WTC11 (cell line): ENCODE data around the gene ZNF652. TPM values are rescaled to one million over a fixed set of nuclear protein-coding genes. Genes with fewer than 3 reads are reported as not detected.

Experiments
- ATAC-seq: fragments of 200-7000 bp; cut with Tn5 transposase; 2 replicates; pipeline ENCODE4 v1.10.0; 2021; ENCODE audit warnings: mild to moderate bottlenecking, moderate library complexity
- CTCF ChIA-PET: fragments of 300-600 bp; sonication (Branson Sonifier 250); formaldehyde crosslinking; loops from one replicate; lab custom pipeline; 2021; ENCODE audit warnings: antibody characterized with exemption; lab: Charles Lee
- POLR2A ChIA-PET: fragments of 350-600 bp; sonication (Branson Sonifier 250); formaldehyde crosslinking; loops from one replicate; lab custom pipeline; 2021; ENCODE audit warnings: antibody characterized with exemption; lab: Charles Lee
- DNase-seq: peaks from one replicate; pipeline ENCODE4 v3.0.0; 2021; ENCODE audit warnings: low spot score
- H3K27ac Mint-ChIP-seq: 2 replicates; pipeline ENCODE4 v1.8.0; 2021; ENCODE audit warnings: mixed read lengths
- H3K27me3 Mint-ChIP-seq: 2 replicates; pipeline ENCODE4 v1.8.0; 2021; ENCODE audit warnings: low read depth, mild to moderate bottlenecking, moderate library complexity, mixed read lengths
- H3K36me3 Mint-ChIP-seq: 2 replicates; pipeline ENCODE4 v1.8.0; 2021; ENCODE audit warnings: mixed read lengths
- H3K4me1 Mint-ChIP-seq: 2 replicates; pipeline ENCODE4 v1.8.0; 2022; ENCODE audit warnings: mixed read lengths
- H3K4me3 Mint-ChIP-seq: 2 replicates; pipeline ENCODE4 v1.8.0; 2021; ENCODE audit warnings: mild to moderate bottlenecking, moderate library complexity, mixed read lengths
- H3K9me3 Mint-ChIP-seq: 2 replicates; pipeline ENCODE4 v1.8.0; 2021; ENCODE audit warnings: mixed read lengths
- CREB1 ChIP-seq: sonication (generic); formaldehyde crosslinking; IDR thresholded peaks from 2 replicates; pipeline ENCODE4 v1.8.0; 2023; ENCODE audit warnings: mild to moderate bottlenecking, missing genetic modification reagents
- FOXK1 ChIP-seq: sonication (generic); formaldehyde crosslinking; IDR thresholded peaks from 2 replicates; pipeline ENCODE4 v1.8.0; 2022; ENCODE audit warnings: mild to moderate bottlenecking, moderate library complexity, missing genetic modification reagents
- GABPB1 ChIP-seq: sonication (generic); formaldehyde crosslinking; IDR thresholded peaks from 2 replicates; pipeline ENCODE4 v1.8.1; 2023; ENCODE audit warnings: mild to moderate bottlenecking, missing genetic modification reagents
- NFATC4 ChIP-seq: fragments of 250-450 bp; sonication (Bioruptor Pico); IDR thresholded peaks from 2 replicates; pipeline ENCODE4 v1.9.0; 2021; ENCODE audit warnings: mild to moderate bottlenecking
- NFE2L1 ChIP-seq: sonication (generic); formaldehyde crosslinking; IDR thresholded peaks from 2 replicates; pipeline ENCODE4 v1.8.1; 2023; ENCODE audit warnings: missing genetic modification reagents
- TCF7 ChIP-seq: sonication (generic); formaldehyde crosslinking; IDR thresholded peaks from 2 replicates; pipeline ENCODE4 v1.8.0; 2022; ENCODE audit warnings: mild to moderate bottlenecking, low read depth, missing genetic modification reagents, moderate library complexity
- ZNF263 ChIP-seq: sonication (generic); formaldehyde crosslinking; IDR thresholded peaks from 2 replicates; pipeline ENCODE4 v1.8.1; 2022; ENCODE audit warnings: low read depth, mild to moderate bottlenecking, moderate library complexity, missing genetic modification reagents
- total RNA-seq: library from RNA; stranded (reverse); gene quantifications from 3 replicates; pipeline ENCODE4 v1.2.3, GENCODE V29; 2021
- TF ChIP-seq, protein P1 (sequence below): sonication (generic); formaldehyde crosslinking; IDR thresholded peaks from 2 replicates; pipeline ENCODE4 v1.8.0; 2023; ENCODE audit warnings: missing genetic modification reagents, mild to moderate bottlenecking, borderline replicate concordance
- TF ChIP-seq, protein P2 (sequence below): fragments of 250-450 bp; sonication (Bioruptor Pico); IDR thresholded peaks from 2 replicates; pipeline ENCODE4 v1.9.0; 2021; ENCODE audit warnings: mild to moderate bottlenecking
- TF ChIP-seq, protein P3 (sequence below): sonication (generic); formaldehyde crosslinking; IDR thresholded peaks from 2 replicates; pipeline ENCODE4 v1.8.1; 2022; ENCODE audit warnings: missing genetic modification reagents, borderline replicate concordance
- TF ChIP-seq, protein P4 (sequence below): sonication (generic); formaldehyde crosslinking; conservative IDR thresholded peaks from 2 replicates; pipeline ENCODE4 v1.8.1; 2023; ENCODE audit warnings: mild to moderate bottlenecking, low read depth, missing genetic modification reagents, moderate library complexity
- TF ChIP-seq, protein P5 (sequence below): sonication (generic); formaldehyde crosslinking; IDR thresholded peaks from 2 replicates; pipeline ENCODE4 v1.8.1; 2022; ENCODE audit warnings: mild to moderate bottlenecking, moderate library complexity, missing genetic modification reagents

Gene ZNF652
- total RNA-seq, 1 experiment from 2014 or later = 40.8 TPM

DNA sequence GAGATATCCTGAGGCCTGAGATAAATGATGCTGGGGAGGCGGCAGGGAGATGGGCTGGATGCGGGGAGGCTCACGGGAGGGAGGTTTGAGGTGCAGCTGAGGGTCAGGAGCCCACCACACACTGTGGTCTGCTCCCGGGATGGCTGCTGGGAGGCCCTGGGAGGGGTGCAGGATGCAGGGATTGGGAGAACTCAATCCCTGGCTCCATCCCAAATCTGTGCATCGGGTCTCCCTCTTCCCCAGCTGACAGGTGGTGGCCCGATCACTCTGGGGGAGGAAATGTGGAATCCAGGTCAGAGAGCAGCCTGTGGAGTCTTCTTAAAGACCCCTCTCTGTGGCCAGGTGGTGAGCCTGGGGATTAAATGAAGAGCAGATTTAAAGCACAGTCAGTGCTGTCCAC lies 40.7 kb upstream of the ZNF652 start:
- Mint-ChIP-seq H3K36me3 (peaks cover 45% of the 10 kb centered on the region), H3K4me3 (no peak overlapping the region), H3K4me1 (0 out of 2 replicates have a peak, but pooled peaks cover 4% of the 10 kb centered on the region), H3K27ac (no peak overlapping the region), H3K9me3 (no peaks in the 10 kb centered on the region), H3K27me3 (no peaks in the 10 kb centered on the region)
- TF ChIP-seq NFE2L1 (CRISPR knock-in tag) (no peak), FOXK1 (CRISPR knock-in tag) (no peak), CREB1 (CRISPR knock-in tag) (no peak)
- TF ChIP-seq, protein P1, sequence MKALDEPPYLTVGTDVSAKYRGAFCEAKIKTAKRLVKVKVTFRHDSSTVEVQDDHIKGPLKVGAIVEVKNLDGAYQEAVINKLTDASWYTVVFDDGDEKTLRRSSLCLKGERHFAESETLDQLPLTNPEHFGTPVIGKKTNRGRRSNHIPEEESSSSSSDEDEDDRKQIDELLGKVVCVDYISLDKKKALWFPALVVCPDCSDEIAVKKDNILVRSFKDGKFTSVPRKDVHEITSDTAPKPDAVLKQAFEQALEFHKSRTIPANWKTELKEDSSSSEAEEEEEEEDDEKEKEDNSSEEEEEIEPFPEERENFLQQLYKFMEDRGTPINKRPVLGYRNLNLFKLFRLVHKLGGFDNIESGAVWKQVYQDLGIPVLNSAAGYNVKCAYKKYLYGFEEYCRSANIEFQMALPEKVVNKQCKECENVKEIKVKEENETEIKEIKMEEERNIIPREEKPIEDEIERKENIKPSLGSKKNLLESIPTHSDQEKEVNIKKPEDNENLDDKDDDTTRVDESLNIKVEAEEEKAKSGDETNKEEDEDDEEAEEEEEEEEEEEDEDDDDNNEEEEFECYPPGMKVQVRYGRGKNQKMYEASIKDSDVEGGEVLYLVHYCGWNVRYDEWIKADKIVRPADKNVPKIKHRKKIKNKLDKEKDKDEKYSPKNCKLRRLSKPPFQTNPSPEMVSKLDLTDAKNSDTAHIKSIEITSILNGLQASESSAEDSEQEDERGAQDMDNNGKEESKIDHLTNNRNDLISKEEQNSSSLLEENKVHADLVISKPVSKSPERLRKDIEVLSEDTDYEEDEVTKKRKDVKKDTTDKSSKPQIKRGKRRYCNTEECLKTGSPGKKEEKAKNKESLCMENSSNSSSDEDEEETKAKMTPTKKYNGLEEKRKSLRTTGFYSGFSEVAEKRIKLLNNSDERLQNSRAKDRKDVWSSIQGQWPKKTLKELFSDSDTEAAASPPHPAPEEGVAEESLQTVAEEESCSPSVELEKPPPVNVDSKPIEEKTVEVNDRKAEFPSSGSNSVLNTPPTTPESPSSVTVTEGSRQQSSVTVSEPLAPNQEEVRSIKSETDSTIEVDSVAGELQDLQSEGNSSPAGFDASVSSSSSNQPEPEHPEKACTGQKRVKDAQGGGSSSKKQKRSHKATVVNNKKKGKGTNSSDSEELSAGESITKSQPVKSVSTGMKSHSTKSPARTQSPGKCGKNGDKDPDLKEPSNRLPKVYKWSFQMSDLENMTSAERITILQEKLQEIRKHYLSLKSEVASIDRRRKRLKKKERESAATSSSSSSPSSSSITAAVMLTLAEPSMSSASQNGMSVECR (CRISPR knock-in tag) = no peak
- DNase-seq (no peak), ATAC-seq (no peak)
- ChIA-PET CTCF (interaction anchor here (1.2 kb wide), 1 partner anchor 34 kb away, joined by 3 read pairs; no protein-coding TSS in a partner anchor), POLR2A (no interaction called here)

DNA sequence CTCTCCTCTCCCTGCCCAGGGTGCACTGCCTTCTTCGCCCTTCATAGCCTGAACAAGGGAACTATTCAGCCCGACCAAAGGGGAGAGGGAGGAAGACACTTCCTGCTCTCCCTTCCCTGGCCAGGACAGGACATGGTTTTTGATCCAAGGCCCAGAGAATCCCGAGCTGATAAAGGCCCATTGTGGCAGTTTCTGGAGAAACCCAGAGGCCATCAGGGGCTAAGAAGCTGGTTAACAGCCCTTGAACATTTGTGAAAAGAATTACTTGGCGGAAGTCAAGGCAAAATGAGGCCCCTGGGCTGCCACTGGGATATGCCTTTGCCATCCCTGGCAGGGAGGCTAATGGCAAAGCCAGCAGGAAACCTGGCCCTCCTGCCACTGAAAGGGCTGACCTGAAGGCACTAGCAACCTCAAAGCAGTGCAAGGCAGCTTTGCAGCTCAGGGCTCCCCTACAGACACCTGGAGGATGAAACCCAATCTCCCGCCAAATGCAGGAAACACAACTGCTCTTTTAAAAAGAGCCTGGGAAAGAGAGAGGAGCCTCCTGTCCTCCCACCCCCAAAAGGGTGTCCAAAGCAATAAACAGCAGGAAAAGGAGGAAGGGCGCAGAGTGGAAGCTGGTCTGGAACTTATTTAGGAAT lies 40.0 kb upstream of the ZNF652 start:
- POLR2A ChIA-PET = no interaction called here
- CTCF ChIA-PET = interaction anchor here (1.2 to 1.5 kb wide), 3 partner anchors 34 to 168 kb away, joined by 3 to 9 read pairs (median 3); no protein-coding TSS in a partner anchor
- Mint-ChIP-seq H3K36me3 (peaks cover 39% of the 10 kb centered on the region), H3K4me1 (0 out of 2 replicates have a peak, but pooled peaks cover 4% of the 10 kb centered on the region), H3K27me3 (no peaks in the 10 kb centered on the region), H3K4me3 (no peak overlapping the region), H3K9me3 (no peaks in the 10 kb centered on the region), H3K27ac (peak overlapping the region; percentile 42)
- no peak for DNase-seq
- TF ChIP-seq GABPB1 = no peak
- no peak for TF ChIP-seq ZNF263 (CRISPR knock-in tag)
- TF ChIP-seq, protein P2, sequence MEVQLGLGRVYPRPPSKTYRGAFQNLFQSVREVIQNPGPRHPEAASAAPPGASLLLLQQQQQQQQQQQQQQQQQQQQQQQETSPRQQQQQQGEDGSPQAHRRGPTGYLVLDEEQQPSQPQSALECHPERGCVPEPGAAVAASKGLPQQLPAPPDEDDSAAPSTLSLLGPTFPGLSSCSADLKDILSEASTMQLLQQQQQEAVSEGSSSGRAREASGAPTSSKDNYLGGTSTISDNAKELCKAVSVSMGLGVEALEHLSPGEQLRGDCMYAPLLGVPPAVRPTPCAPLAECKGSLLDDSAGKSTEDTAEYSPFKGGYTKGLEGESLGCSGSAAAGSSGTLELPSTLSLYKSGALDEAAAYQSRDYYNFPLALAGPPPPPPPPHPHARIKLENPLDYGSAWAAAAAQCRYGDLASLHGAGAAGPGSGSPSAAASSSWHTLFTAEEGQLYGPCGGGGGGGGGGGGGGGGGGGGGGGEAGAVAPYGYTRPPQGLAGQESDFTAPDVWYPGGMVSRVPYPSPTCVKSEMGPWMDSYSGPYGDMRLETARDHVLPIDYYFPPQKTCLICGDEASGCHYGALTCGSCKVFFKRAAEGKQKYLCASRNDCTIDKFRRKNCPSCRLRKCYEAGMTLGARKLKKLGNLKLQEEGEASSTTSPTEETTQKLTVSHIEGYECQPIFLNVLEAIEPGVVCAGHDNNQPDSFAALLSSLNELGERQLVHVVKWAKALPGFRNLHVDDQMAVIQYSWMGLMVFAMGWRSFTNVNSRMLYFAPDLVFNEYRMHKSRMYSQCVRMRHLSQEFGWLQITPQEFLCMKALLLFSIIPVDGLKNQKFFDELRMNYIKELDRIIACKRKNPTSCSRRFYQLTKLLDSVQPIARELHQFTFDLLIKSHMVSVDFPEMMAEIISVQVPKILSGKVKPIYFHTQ (CRISPR knock-in tag) = no peak
- TF ChIP-seq, all 79 proteins: peak for 0
- ATAC-seq = no peak

DNA sequence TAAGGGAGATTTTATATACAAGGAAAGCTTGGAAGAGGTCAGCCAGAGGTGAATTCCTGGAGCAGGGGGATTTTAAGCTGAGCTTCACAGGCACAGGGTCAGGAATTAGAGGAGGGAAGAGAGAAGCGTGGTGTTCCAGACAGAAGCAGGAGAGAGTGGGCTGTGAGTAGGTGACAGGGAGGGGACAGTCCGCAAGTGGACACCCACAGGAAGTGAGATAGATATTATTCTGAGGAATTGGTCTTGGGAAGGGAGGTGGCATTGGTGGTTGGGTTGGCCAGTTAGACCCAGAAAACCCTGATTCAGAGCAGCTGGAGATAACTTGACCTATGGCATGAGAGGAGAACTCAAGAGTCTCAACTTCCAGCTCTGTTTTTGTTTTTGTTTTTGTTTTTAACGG lies 37.9 kb upstream of the ZNF652 start:
- H3K4me1 Mint-ChIP-seq = 0 out of 2 replicates have a peak, but pooled peaks cover 4% of the 10 kb centered on the region
- DNase-seq (no peak), ATAC-seq (no peak)
- H3K27ac Mint-ChIP-seq = no peak overlapping the region
- no peaks in the 10 kb centered on the region for H3K9me3 Mint-ChIP-seq
- TF ChIP-seq, protein P3, sequence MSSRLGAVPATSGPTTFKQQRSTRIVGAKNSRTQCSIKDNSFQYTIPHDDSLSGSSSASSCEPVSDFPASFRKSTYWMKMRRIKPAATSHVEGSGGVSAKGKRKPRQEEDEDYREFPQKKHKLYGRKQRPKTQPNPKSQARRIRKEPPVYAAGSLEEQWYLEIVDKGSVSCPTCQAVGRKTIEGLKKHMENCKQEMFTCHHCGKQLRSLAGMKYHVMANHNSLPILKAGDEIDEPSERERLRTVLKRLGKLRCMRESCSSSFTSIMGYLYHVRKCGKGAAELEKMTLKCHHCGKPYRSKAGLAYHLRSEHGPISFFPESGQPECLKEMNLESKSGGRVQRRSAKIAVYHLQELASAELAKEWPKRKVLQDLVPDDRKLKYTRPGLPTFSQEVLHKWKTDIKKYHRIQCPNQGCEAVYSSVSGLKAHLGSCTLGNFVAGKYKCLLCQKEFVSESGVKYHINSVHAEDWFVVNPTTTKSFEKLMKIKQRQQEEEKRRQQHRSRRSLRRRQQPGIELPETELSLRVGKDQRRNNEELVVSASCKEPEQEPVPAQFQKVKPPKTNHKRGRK = no peak
- no peak for TF ChIP-seq NFATC4 (CRISPR knock-in tag)
- TF ChIP-seq, protein P4, sequence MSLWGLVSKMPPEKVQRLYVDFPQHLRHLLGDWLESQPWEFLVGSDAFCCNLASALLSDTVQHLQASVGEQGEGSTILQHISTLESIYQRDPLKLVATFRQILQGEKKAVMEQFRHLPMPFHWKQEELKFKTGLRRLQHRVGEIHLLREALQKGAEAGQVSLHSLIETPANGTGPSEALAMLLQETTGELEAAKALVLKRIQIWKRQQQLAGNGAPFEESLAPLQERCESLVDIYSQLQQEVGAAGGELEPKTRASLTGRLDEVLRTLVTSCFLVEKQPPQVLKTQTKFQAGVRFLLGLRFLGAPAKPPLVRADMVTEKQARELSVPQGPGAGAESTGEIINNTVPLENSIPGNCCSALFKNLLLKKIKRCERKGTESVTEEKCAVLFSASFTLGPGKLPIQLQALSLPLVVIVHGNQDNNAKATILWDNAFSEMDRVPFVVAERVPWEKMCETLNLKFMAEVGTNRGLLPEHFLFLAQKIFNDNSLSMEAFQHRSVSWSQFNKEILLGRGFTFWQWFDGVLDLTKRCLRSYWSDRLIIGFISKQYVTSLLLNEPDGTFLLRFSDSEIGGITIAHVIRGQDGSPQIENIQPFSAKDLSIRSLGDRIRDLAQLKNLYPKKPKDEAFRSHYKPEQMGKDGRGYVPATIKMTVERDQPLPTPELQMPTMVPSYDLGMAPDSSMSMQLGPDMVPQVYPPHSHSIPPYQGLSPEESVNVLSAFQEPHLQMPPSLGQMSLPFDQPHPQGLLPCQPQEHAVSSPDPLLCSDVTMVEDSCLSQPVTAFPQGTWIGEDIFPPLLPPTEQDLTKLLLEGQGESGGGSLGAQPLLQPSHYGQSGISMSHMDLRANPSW = no peak
- TF ChIP-seq, protein P2 (CRISPR knock-in tag) = no peak
- TF ChIP-seq, protein P5, sequence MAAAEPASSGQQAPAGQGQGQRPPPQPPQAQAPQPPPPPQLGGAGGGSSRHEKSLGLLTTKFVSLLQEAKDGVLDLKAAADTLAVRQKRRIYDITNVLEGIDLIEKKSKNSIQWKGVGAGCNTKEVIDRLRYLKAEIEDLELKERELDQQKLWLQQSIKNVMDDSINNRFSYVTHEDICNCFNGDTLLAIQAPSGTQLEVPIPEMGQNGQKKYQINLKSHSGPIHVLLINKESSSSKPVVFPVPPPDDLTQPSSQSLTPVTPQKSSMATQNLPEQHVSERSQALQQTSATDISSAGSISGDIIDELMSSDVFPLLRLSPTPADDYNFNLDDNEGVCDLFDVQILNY (CRISPR knock-in tag) = no peak
- TF ChIP-seq TCF7 = no peak
- no peak overlapping the region for H3K4me3 Mint-ChIP-seq
- ChIA-PET POLR2A (interaction anchor here (0.8 kb wide), 1 partner anchor 39 kb away, joined by 3 read pairs; no protein-coding TSS in a partner anchor), CTCF (interaction anchor here (0.5 to 2.9 kb wide), 7 partner anchors 8 to 173 kb away, joined by 3 to 36 read pairs (median 5); partner anchors contain the start of gene PHB1)
- peaks cover 18% of the 10 kb centered on the region for H3K36me3 Mint-ChIP-seq
- H3K27me3 Mint-ChIP-seq = no peaks in the 10 kb centered on the region
